GM19397 (cell line): Measurements from ENCODE around the gene ZNF19.
"Not testable (repeated sequence)": the region's sequence is repeated elsewhere in the genome, so short reads cannot be mapped to it uniquely, and the experiment has no call there.

ENCODE experiments used
- ATAC-seq: cut with Tn5 transposase; IDR thresholded peaks from one replicate; pipeline ENCODE4 v1.9.1; 2021; ENCODE audit warnings: mild to moderate bottlenecking, moderate library complexity; ENCODE audit not compliant: unreplicated experiment

The ZNF19 gene

DNA sequence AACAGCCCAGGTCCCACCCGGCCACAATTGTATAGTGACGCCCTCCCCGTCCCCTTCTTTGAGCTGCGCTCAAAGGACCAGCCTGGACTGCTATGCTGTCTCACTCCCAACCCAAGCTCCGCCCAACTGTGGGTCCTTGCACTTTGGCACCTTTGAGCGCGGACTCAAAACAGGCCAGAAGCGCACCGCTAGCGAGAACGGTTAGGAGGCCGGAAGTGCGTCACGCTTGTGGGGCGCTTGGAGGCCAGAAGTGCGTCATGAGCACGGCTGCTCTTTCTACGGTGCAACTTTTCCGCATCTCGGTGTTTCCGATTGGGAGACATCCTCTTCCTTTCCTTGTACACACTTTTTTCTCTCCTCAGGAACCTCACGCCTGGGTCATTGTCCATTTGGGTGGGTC lies at the start of gene ZNF19:
Gene ZNF19, minus strand, starts transcription at position 203 of the 400 bp plus-strand sequence. CDS start 7,210 bp downstream, outside the sequence.
- ATAC-seq = no peak

DNA sequence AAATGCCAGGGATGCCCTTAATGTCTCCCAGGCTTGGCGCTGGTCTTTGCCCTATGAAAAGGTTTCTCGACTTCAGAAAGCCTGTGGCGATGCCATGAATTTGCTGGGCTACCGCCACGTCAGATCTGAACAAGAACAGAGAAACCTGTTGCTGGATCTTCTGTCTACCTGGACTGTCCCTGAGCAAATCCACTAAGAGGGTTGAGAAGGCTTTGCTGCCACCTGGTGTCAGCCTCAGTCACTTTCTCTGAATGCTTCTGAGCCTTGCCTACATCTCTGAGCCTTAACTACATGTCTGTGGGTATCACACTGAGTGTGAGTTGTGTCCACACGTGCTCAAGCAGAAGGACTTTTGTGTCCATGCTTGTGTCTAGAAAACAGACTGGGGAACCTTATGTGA lies 48.5 kb upstream of the ZNF19 start:
- ATAC-seq = no peak

DNA sequence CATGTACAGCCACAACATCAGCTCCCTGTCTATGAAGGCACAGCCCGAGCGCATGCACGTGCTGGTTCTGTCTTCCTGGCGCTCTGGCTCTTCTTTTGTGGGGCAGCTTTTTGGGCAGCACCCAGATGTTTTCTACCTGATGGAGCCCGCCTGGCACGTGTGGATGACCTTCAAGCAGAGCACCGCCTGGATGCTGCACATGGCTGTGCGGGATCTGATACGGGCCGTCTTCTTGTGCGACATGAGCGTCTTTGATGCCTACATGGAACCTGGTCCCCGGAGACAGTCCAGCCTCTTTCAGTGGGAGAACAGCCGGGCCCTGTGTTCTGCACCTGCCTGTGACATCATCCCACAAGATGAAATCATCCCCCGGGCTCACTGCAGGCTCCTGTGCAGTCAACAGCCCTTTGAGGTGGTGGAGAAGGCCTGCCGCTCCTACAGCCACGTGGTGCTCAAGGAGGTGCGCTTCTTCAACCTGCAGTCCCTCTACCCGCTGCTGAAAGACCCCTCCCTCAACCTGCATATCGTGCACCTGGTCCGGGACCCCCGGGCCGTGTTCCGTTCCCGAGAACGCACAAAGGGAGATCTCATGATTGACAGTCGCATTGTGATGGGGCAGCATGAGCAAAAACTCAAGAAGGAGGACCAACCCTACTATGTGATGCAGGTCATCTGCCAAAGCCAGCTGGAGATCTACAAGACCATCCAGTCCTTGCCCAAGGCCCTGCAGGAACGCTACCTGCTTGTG lies 47.8 kb upstream of the ZNF19 start:
- ATAC-seq = no peak

DNA sequence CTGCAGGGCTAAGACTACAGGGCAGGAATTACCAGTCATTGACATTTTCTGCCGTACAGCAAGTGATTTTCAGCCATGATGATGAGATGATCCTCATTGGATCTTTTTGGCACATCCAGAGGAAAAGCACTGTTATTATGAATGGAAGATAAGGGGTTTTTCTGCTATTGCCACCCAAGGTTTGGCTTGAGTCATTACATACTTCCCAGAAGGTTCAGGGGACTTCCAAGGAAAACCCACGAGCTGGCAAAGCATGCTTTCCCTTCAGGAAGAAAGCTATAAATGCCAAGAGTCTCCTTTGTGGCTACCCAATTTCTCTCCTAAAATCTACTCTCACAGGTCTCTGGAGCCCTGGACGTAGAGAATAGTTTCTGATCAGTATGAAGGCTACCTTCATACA lies 43.2 kb upstream of the ZNF19 start:
- ATAC-seq = no peak

DNA sequence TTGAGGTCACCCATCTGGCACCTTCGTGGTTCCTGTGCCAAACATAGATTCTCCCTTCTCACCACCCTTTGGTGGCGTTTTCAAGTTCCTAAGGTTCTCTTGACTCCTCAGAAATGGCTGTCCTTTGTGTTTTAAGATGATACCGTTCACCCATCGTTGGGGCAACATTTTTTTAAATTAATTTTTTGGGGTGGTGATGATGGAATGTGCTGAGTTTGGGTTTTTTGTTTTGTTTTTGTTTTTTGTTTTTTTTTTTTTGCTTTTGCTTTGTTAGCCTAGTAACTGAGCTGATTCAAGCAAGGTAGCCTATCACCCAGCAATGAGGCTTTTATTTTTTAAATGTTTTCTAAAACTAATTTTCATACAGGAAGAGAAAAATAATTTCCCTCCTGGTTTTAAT lies 39.7 kb upstream of the ZNF19 start:
- ATAC-seq = no peak

DNA sequence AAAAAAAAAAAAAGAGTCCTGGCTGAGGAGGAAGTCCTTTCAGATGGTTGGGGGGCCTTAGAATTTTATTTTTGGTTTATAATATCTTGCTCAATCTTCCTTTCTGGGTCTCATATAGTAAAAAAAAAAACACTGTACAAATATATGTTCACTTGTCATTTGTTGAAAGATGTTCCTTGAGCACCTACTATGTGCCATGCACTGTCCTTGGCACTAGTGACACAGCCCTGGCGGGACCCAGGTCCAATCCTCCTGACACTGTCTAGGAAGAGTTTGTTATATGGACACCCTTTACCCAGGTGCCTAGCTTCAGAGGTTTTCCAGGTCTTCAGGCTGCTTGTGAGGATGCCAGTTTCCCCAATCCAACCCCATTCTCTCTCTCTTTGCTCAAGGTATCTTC lies 39.1 kb upstream of the ZNF19 start:
- ATAC-seq = no peak

DNA sequence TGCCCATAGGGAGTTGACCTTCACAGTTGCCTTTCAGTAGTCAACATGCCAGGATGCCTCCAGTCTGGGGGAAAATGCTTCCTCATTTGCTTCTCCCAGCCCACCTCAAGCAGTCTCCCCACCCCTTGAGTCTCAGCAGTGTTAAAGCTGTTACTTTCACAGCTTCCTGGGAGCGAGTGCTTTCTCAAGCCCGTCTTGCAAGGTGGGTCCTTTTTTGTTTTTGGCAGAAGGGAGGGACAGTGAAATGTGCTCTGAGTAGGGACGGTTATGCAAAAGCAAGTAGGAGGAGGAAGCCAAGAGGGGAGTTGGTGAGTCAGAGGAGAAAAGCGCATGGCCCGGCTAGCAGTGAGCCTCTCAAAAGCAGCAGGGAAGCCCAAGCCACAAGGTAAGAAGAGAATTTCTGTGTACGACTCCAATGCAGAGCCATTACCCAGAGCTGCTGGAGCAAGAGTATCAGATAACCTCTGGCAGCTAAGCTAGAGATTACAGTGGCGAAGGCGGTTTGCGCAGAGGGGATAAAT lies 37.0 kb upstream of the ZNF19 start, which contains the start of gene CHST4:
Gene CHST4, plus strand, starts transcription at position 316 of the 521 bp plus-strand sequence. CDS start 10,252 bp downstream, outside the sequence.
- ATAC-seq = no peak

DNA sequence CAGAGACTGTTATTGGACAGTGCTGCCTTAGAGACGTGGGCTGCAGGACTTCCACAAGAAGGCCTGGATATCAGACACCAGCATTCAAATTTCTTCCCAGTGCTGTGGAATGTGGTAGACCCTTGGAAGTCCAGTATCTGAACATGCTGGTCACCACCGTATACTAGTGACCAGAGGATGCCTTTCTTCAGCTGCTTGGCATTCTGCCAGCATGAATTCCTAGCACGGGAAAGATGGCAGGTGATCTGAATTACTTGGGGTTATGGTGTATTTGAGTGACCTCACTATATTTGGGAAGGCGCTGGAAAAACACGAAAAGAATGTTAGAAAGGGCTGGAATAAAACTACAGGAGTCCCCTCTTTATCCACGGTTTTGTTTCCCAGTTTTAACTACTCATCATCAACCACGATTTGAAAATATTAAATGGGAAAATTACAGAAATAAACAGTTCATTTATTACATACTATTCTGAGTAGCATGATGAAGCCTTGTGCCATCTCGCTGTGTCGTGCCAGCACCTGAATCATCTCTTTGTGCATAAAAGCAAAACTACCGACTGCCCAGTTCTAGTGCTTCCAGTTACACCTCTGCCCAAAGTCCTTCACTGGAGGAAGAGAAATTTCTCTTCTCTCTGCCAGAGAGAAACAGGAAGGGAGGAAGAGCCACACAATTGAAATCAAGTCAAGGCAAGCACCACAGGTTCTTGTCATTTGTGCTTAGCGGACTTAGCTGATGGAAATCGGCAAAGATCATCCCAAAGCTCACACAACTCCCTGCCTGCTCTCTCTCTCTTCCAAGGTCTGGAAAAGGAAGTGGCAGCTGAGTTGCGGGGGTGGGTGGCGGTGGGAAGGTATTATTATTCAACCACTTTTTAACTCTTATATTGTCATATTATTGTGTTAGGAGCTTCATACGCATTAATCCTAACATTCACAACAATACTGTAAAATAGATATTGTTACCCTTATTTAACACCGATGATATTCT lies 35.7 kb upstream of the ZNF19 start:
- no peak for ATAC-seq

DNA sequence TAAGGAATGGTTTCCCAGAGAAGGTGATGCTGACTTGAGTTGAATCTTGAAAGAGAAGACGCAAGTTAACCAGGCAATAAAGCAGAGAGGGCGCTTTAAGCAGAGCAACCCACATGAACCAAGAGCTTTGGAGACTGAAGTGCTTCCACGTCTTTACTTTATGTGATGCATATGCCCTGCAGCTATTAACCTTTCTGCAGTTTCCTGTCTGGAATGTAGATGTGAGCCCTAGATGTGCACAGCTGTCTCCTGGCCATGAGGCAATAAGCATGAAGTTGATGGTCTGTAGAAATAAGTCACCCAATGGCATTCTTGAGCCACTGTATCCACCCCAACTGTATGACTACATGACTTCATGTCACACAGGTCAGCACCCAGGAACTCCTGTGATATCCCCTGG lies 31.4 kb upstream of the ZNF19 start:
- ATAC-seq = no peak

DNA sequence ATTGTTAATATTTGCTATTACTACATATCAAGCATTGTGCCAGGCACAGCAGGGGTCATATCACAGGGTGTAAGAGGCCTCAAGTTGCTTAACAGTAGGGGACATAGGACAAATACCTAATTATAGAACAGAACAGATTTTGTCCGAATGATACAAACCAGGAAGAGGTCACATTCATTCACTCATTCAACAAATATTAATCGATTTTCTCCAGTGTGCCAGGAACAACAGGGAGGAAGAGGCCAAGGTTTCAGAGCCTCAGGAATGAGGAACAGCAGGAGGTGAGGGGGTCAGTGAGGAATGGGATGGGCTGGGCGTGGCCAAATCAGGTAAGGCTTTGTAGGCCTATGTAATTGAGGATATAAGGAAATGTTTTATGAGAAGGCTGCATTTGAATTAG lies 25.9 kb upstream of the ZNF19 start:
- no peak for ATAC-seq

DNA sequence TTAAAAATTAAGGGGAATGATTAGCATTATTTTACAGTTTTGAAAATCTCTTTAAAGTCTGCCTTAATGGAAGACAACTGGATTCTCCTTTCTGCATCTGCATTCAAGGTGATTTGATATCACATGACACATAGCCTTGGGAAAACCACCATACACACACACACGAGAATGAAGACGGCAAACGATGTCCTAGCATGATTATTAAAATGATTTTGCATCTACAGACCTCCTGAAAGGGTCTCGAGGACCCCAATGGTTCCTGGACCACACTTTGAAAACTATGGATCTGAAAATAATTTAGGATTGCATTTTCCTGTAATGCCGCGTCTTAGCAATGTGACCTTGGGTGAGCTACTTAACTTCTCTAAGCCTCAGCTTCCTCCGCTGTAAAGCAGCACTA lies 25.4 kb upstream of the ZNF19 start:
- no peak for ATAC-seq

DNA sequence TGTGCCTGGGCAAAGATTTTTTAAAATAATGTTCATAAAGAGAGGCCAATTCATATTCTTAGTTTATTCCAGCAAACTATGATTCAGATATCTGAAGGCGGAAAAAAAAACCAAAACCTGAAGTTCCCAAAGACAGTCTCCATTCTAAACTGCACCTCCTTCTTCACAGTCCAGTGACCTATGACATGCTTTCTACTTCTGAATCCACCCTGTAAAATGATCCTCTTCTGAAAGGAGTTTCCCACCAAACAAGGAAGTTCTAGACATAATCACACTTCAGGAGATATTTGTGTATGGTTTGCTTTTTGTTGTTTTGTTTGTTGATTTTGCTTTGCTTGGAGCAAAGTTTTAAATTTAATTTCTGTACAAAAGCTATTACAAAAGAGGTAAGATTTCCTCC lies 24.2 kb upstream of the ZNF19 start:
- ATAC-seq = no peak

DNA sequence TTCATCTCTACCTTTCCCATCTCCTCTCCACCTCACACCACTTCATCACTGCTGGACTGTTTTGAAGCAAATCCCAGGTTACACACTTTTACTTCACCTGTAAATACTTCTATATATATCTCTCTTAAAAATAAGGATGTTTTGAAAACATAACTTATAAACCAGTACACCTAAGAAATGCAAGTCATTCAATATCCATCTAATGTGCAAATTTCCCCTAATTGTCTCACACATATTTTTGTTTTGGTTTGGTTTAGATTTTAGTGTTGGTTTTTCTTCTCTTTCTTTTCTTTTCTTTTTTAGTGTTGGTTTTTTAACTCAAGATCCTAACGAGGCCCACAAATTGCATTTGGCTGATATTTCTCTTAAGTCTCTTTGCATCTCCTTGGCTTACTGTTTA lies 17.9 kb upstream of the ZNF19 start:
- no peak for ATAC-seq

DNA sequence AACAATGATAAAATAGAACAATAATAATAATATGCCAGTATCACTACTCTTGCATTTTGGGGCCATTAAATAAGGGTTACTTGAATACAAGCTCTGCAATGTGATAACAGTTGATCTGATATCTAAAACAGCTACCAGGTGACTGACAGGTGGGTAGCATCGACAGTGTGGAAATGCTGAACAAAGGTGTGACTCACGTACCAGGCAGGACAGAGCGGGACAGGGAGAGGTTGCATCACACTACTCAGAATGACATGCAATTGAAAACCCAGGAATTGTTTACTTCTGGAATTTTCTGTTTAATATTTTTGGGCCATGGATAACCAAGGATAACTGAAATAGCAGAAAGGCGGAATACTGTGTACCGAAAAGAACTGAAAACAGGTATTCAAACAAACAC lies 15.8 kb upstream of the ZNF19 start:
- ATAC-seq = no peak

DNA sequence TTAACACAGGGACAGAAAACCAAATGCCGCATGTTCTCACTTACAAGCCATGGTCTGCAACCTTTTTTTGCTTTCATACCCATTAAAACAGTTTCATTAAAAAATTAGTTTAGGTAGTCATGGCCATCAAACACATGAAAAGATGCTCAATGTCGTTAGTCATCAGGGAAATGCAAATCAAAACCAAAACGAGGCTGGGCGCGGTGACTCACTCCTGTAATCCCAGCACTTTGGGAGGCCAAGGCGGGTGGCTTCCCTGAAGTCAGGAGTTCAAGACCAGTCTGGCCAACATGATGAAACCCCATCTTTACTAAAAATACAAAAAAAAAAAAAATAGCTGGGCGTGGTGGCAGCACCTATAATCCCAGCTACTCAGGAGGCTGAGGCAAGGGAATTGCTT lies 14.9 kb upstream of the ZNF19 start:
- not testable (repeated sequence) for ATAC-seq

DNA sequence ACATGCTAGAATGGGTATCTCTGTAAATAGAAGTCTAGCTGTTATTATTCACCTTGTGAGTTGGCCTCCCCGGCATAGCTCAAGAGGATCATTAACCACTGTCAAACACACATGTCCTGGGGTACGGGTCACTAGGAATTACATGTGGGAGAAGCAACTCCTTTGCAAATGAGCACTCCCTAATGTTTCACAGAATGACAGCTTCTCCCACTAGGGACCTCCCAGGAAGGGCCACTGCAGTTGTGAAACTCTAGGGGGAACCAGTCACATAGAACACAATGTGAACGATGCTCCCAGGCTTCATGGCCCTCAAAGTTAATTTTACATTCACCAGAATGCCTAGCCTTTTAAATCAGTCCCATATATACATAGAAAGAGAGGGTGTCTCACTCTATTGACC lies 12.4 kb upstream of the ZNF19 start:
- no peak for ATAC-seq

DNA sequence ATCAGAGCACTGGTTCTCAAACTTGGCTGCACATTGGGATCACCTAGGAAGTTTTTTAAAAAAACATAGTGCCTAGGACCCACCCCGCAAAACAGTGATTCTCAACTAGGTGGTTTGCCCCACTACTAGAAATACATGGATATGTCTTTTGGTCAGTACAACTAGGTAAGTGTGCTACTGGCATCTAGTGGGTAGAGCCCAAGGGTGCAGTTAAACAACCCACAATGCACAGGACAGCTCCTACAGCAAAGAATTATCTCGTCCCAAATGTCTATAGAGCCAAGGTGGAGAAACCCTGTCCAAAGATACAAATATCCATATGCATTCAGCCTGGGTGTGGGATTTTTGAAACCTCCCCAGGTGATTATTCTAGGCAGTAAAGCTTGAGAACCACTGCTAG lies 11.8 kb upstream of the ZNF19 start:
- no peak for ATAC-seq

DNA sequence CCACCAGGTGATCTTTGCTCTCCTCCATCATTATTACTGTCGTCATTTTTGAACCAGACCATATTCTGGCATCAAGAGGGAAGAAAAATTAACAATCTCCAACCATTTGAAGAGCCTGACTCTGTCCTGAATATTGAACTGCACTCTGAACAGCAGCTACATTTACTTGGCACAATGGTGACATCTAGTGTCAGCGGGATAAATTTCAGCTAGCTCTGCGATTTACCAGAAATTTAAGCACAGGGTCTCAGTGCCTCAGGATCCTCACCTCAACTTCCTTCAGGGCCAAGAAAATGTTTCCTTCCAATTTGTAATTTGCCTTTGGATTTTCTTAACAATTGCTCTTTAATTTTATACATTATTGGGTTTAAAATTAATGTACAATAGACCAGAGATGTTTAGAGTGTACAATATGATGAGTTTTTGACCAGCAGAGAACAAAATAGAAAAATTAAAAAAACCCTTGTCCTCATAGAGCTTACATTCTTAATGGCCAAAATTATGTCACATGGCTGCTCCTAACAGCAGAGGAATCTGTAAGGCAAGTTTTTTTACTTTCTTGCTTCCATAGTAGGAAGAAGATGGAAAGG lies 10.7 kb upstream of the ZNF19 start:
- ATAC-seq = no peak

DNA sequence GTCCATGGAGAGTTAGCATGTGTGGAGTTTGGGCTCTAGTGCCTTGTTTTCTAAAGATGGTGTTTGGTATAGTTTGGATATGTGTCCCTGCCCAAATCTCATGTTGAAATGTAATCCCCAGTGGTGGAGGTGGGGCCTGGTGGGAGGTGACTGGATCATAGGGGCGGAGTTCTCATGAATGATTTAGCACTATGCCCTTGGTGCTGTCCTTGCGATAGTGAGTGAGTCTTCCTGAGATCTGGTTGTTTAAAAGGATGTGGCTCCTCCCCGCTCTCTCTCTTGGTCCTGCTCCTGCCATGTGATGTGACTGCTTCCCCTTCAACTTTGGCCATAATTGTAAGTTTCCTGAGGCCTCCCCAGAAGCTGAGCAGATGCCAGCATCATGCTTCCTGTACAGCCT lies 8.9 kb upstream of the ZNF19 start:
- no peak for ATAC-seq

DNA sequence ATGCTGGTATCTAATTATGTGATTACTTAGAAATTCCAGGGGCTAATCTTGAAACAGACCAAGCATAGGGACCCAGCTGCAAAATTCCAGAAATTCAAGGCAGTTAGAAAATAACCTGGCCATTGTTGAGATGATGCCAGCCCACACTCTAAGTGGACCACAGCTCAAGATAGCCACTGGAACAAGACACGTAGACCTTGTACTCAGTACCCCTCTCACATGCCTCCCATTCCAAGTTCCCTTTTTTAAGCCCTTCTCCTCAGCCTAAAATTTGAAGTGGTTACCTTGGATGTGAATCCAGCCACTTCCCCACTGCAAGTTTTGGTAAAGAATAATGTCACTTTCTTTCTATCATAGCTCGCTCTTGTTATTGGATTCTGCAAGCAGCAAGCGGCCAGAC lies 4.1 kb upstream of the ZNF19 start:
- ATAC-seq = no peak

DNA sequence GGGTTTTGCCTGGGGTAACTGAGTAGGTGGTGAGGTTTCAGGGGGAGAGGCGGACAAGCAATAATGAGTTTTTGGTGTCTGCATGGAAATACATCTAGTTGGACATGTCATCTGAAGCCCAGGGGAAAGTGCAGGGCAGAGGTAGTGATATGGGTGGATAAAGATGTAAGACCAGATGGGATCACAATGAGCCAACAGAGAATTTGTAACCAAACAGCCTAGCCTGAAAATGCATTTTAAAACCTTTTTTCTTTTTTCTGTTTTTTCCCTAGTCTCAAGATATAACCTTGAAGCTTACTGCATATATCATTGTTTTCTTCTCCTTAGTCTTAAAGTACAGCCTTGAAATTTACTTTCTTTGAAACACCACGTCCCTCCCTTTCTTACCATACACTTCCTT lies 3.7 kb upstream of the ZNF19 start:
- no peak for ATAC-seq
